GM12874 (cell line): ENCODE results near the gene PIK3IP1.

Experiments
- TF ChIP-seq, protein P1 (sequence below): IDR thresholded peaks from 2 replicates; pipeline ENCODE4 v1.5.1; 2011; ENCODE audit warnings: low read depth, mild to moderate bottlenecking, control low read depth, low read length, moderate library complexity; ENCODE audit not compliant: insufficient read depth

PIK3IP1 gene

DNA sequence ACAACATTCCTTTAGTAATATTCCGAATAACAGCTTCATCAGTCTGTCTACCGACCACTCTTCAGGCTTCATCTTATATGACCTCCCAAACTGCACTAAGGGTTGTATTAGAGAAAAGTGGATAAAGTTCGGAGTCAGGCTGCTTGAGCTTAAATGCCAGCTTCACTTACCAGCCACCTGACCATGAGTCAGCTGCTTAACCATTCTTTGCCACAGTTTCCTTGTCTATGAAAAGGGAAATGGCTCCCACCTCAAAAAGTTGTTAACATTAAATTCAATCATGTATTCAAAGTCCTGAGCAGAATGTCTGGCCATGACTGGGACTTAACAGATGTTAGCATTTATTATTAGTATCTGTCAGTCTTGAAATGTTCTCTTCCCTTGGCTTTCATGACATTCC lies 59.3 kb downstream of the PIK3IP1 start:
- TF ChIP-seq, protein P1, sequence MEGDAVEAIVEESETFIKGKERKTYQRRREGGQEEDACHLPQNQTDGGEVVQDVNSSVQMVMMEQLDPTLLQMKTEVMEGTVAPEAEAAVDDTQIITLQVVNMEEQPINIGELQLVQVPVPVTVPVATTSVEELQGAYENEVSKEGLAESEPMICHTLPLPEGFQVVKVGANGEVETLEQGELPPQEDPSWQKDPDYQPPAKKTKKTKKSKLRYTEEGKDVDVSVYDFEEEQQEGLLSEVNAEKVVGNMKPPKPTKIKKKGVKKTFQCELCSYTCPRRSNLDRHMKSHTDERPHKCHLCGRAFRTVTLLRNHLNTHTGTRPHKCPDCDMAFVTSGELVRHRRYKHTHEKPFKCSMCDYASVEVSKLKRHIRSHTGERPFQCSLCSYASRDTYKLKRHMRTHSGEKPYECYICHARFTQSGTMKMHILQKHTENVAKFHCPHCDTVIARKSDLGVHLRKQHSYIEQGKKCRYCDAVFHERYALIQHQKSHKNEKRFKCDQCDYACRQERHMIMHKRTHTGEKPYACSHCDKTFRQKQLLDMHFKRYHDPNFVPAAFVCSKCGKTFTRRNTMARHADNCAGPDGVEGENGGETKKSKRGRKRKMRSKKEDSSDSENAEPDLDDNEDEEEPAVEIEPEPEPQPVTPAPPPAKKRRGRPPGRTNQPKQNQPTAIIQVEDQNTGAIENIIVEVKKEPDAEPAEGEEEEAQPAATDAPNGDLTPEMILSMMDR = no peak
